Measurements from ENCODE around the gene USP7. TPM values are rescaled to one million over a fixed set of nuclear protein-coding genes. Genes with fewer than 3 reads are reported as not detected.

The USP7 gene
- total and polyA plus RNA-seq, 3 experiments from 2014 or later: 12.6 to 192 (median 189) TPM

- no peak for DNase-seq
- POLR2A ChIA-PET: interaction anchor here (0.6 to 0.7 kb wide), 2 partner anchors 12 to 32 kb away, joined by 3 read pairs; no protein-coding TSS in a partner anchor
- H3K4me1 Mint-ChIP-seq: no peaks in the 10 kb centered on the region
These were observed 62.3 kb downstream of the USP7 start for GRCh38 chr16:8901320-8901861.

GRCh38 chr16:8900343-8900742 lies 63.4 kb downstream of the USP7 start:
- no peaks in the 10 kb centered on the region for H3K4me1 ChIP-seq (ENCODE audit: insufficient read depth, low read length)
- Mint-ChIP-seq H3K27ac (peak overlapping the region in 1 of 8 donors; percentile 32), H3K4me3 (no peak overlapping the region), H3K36me3 (peaks cover 13 to 92% (median 32%) of the 10 kb centered on the region in 3 donors), H3K9me3 (no peaks in the 10 kb centered on the region), H3K4me1 (no peaks in the 10 kb centered on the region), H3K27me3 (no peaks in the 10 kb centered on the region)
- DNase-seq: no peak
- H3K4me3 ChIP-seq (ENCODE audit: low read length): no peak overlapping the region
- CTCF ChIA-PET: interaction anchor here (1.0 to 1.2 kb wide), 2 partner anchors 108 to 239 kb away, joined by 3 to 5 read pairs; no protein-coding TSS in a partner anchor
- peaks cover 87% of the 10 kb centered on the region for H3K36me3 ChIP-seq (ENCODE audit: insufficient read depth, low read length)
- H3K27me3 ChIP-seq (ENCODE audit: insufficient read depth, low read length, poor library complexity, severe bottlenecking): no peaks in the 10 kb centered on the region
- POLR2A ChIA-PET: no interaction called here
- no peaks in the 10 kb centered on the region for H3K9me3 ChIP-seq (ENCODE audit: low read length)
- no peak overlapping the region for H3K27ac ChIP-seq (ENCODE audit: low read depth, low read length)

More at GRCh38 chr16:8901320-8901861, 62.3 kb downstream of the USP7 start:
- Histone ChIP-seq H3K4me3 (ENCODE audit: low read length) (no peak overlapping the region), H3K27me3 (ENCODE audit: insufficient read depth, low read length, poor library complexity, severe bottlenecking) (no peaks in the 10 kb centered on the region), H3K4me1 (ENCODE audit: insufficient read depth, low read length) (no peaks in the 10 kb centered on the region), H3K27ac (ENCODE audit: low read depth, low read length) (no peak overlapping the region), H3K36me3 (ENCODE audit: insufficient read depth, low read length) (peaks cover 88% of the 10 kb centered on the region), H3K9me3 (ENCODE audit: low read length) (no peaks in the 10 kb centered on the region)
- H3K27ac Mint-ChIP-seq: no peak overlapping the region
- CTCF ChIA-PET: interaction anchor here (1.2 kb wide), 1 partner anchor 29 kb away, joined by 3 read pairs; no protein-coding TSS in a partner anchor
- H3K4me3 Mint-ChIP-seq: no peak overlapping the region
- peaks cover 14 to 96% (median 38%) of the 10 kb centered on the region in 3 donors for H3K36me3 Mint-ChIP-seq
- no peaks in the 10 kb centered on the region for H3K9me3 Mint-ChIP-seq
- H3K27me3 Mint-ChIP-seq: no peaks in the 10 kb centered on the region

GRCh38 chr16:8899709-8900317 lies 63.9 kb downstream of the USP7 start:
- Histone ChIP-seq H3K27me3 (ENCODE audit: insufficient read depth, low read length, poor library complexity, severe bottlenecking) (no peaks in the 10 kb centered on the region), H3K36me3 (ENCODE audit: insufficient read depth, low read length) (peaks cover 88% of the 10 kb centered on the region), H3K4me1 (ENCODE audit: insufficient read depth, low read length) (no peaks in the 10 kb centered on the region), H3K9me3 (ENCODE audit: low read length) (no peaks in the 10 kb centered on the region), H3K4me3 (ENCODE audit: low read length) (no peak overlapping the region), H3K27ac (ENCODE audit: low read depth, low read length) (no peak overlapping the region)
- H3K27me3 Mint-ChIP-seq: no peaks in the 10 kb centered on the region
- ChIA-PET CTCF (interaction anchor here (0.7 to 1.2 kb wide), 3 partner anchors 37 to 239 kb away, joined by 3 to 5 read pairs (median 4); no protein-coding TSS in a partner anchor), POLR2A (no interaction called here)
- H3K36me3 Mint-ChIP-seq: peaks cover 9 to 92% (median 30%) of the 10 kb centered on the region in 3 donors
- no peak overlapping the region for H3K4me3 Mint-ChIP-seq
- no peak for DNase-seq
- peak overlapping the region in 2 of 8 donors; percentile 29 to 32 for H3K27ac Mint-ChIP-seq
- no peaks in the 10 kb centered on the region for H3K9me3 Mint-ChIP-seq
- H3K4me1 Mint-ChIP-seq: no peaks in the 10 kb centered on the region

GRCh38 chr16:8898660-8899318 lies 64.9 kb downstream of the USP7 start:
- POLR2A ChIA-PET: no interaction called here
- H3K4me1 ChIP-seq (ENCODE audit: insufficient read depth, low read length): no peaks in the 10 kb centered on the region
- Mint-ChIP-seq H3K36me3 (peaks cover 13 to 95% (median 32%) of the 10 kb centered on the region in 3 donors), H3K9me3 (no peaks in the 10 kb centered on the region), H3K4me3 (no peak overlapping the region), H3K4me1 (peaks cover 0 to under 1% (median 0%) of the 10 kb centered on the region in 3 donors), H3K27me3 (no peaks in the 10 kb centered on the region), H3K27ac (peak overlapping the region in 2 of 8 donors; percentile 41 to 60)
- no peak overlapping the region for H3K4me3 ChIP-seq (ENCODE audit: low read length)
- CTCF ChIA-PET: interaction anchor here (0.7 to 1.5 kb wide), 3 partner anchors 38 to 240 kb away, joined by 3 to 8 read pairs (median 4); no protein-coding TSS in a partner anchor
- H3K36me3 ChIP-seq (ENCODE audit: insufficient read depth, low read length): peaks cover 91% of the 10 kb centered on the region
- no peak for DNase-seq
- no peaks in the 10 kb centered on the region for H3K9me3 ChIP-seq (ENCODE audit: low read length)
- H3K27ac ChIP-seq (ENCODE audit: low read depth, low read length): no peak overlapping the region
- no peaks in the 10 kb centered on the region for H3K27me3 ChIP-seq (ENCODE audit: insufficient read depth, low read length, poor library complexity, severe bottlenecking)

- Histone ChIP-seq H3K36me3 (ENCODE audit: insufficient read depth, low read length) (peaks cover 65% of the 10 kb centered on the region), H3K27me3 (ENCODE audit: insufficient read depth, low read length, poor library complexity, severe bottlenecking) (no peaks in the 10 kb centered on the region), H3K27ac (ENCODE audit: low read depth, low read length) (no peak overlapping the region), H3K4me1 (ENCODE audit: insufficient read depth, low read length) (no peaks in the 10 kb centered on the region), H3K4me3 (ENCODE audit: low read length) (no peak overlapping the region), H3K9me3 (ENCODE audit: low read length) (no peaks in the 10 kb centered on the region)
- ChIA-PET POLR2A (no interaction called here), CTCF (interaction anchor here (1.6 to 2.2 kb wide), 3 partner anchors 9 to 114 kb away, joined by 3 to 5 read pairs (median 4); no protein-coding TSS in a partner anchor)
- peak overlapping the region in 1 of 7 donors; percentile 19 for H3K4me3 Mint-ChIP-seq
- peaks cover 8 to 29% (median 23%) of the 10 kb centered on the region in 3 donors for H3K4me1 Mint-ChIP-seq
- DNase-seq: no peak
- H3K27ac Mint-ChIP-seq: peak overlapping the region in 4 of 8 donors; percentile 22 to 85 (median 70)
- peaks cover 0 to 2% (median 0%) of the 10 kb centered on the region in 5 donors for H3K9me3 Mint-ChIP-seq
- H3K27me3 Mint-ChIP-seq: no peaks in the 10 kb centered on the region
- H3K36me3 Mint-ChIP-seq: peaks cover 13 to 94% (median 36%) of the 10 kb centered on the region in 3 donors
These were observed 68.9 kb downstream of the USP7 start for GRCh38 chr16:8894736-8895334.

- ChIA-PET CTCF (interaction anchor here (0.7 to 2.2 kb wide), 3 partner anchors 14 to 241 kb away, joined by 3 to 5 read pairs (median 4); no protein-coding TSS in a partner anchor), POLR2A (no interaction called here)
- Histone ChIP-seq H3K27ac (ENCODE audit: low read depth, low read length) (no peak overlapping the region), H3K27me3 (ENCODE audit: insufficient read depth, low read length, poor library complexity, severe bottlenecking) (no peaks in the 10 kb centered on the region), H3K4me1 (ENCODE audit: insufficient read depth, low read length) (no peaks in the 10 kb centered on the region), H3K9me3 (ENCODE audit: low read length) (no peaks in the 10 kb centered on the region), H3K36me3 (ENCODE audit: insufficient read depth, low read length) (peaks cover 58% of the 10 kb centered on the region), H3K4me3 (ENCODE audit: low read length) (no peak overlapping the region)
- Mint-ChIP-seq H3K9me3 (peaks cover 0 to 2% (median 0%) of the 10 kb centered on the region in 5 donors), H3K4me1 (peaks cover 8 to 29% (median 23%) of the 10 kb centered on the region in 3 donors), H3K36me3 (peaks cover 13 to 87% (median 31%) of the 10 kb centered on the region in 3 donors), H3K4me3 (no peak overlapping the region), H3K27me3 (no peaks in the 10 kb centered on the region), H3K27ac (peak overlapping the region in 2 of 8 donors; percentile 70)
- no peak for DNase-seq
These were observed 69.6 kb downstream of the USP7 start for GRCh38 chr16:8893976-8894690.

- H3K9me3 Mint-ChIP-seq: peaks cover 0 to 2% (median 0%) of the 10 kb centered on the region in 5 donors
- POLR2A ChIA-PET: no interaction called here
- peaks cover 13 to 80% (median 28%) of the 10 kb centered on the region in 3 donors for H3K36me3 Mint-ChIP-seq
- no peak for DNase-seq
- H3K27me3 Mint-ChIP-seq: no peaks in the 10 kb centered on the region
- peaks cover 8 to 29% (median 23%) of the 10 kb centered on the region in 3 donors for H3K4me1 Mint-ChIP-seq
- H3K9me3 ChIP-seq (ENCODE audit: low read length): no peaks in the 10 kb centered on the region
- H3K4me1 ChIP-seq (ENCODE audit: insufficient read depth, low read length): no peaks in the 10 kb centered on the region
- H3K4me3 ChIP-seq (ENCODE audit: low read length): no peak overlapping the region
- H3K27ac Mint-ChIP-seq: peak overlapping the region in 5 of 8 donors; percentile 5 to 78 (median 55)
- no peaks in the 10 kb centered on the region for H3K27me3 ChIP-seq (ENCODE audit: insufficient read depth, low read length, poor library complexity, severe bottlenecking)
- no peak overlapping the region for H3K27ac ChIP-seq (ENCODE audit: low read depth, low read length)
- H3K36me3 ChIP-seq (ENCODE audit: insufficient read depth, low read length): peaks cover 51% of the 10 kb centered on the region
- H3K4me3 Mint-ChIP-seq: no peak overlapping the region
- CTCF ChIA-PET: interaction anchor here (0.7 to 2.2 kb wide), 3 partner anchors 13 to 242 kb away, joined by 3 to 5 read pairs (median 4); no protein-coding TSS in a partner anchor
These were observed 70.3 kb downstream of the USP7 start for GRCh38 chr16:8893426-8893825.

Data from CD8-positive, alpha-beta memory T cell (primary cell).